HFFc6 (cell line): ENCODE measurements around the gene STIM2. TPM values are rescaled to one million over a fixed set of nuclear protein-coding genes. Genes with fewer than 3 reads are reported as not detected.
"Not testable (repeated sequence)": the region's sequence is repeated elsewhere in the genome, so short reads cannot be mapped to it uniquely, and the experiment has no call there.

Experiments used
- DNase-seq: peaks from one replicate; pipeline ENCODE4 v3.0.0-alpha.2; 2018
- H3K27ac Mint-ChIP-seq: 2 replicates; pipeline ENCODE4 v1.8.0; 2020; ENCODE audit warnings: mild to moderate bottlenecking, mixed read lengths
- H3K27me3 Mint-ChIP-seq: 2 replicates; pipeline ENCODE4 v1.8.0; 2021; ENCODE audit warnings: mild to moderate bottlenecking, moderate library complexity, mixed read lengths; ENCODE audit not compliant: insufficient read depth
- H3K36me3 Mint-ChIP-seq: 2 replicates; pipeline ENCODE4 v1.8.0; 2021; ENCODE audit warnings: low read depth, mixed read lengths
- H3K4me1 Mint-ChIP-seq: 2 replicates; pipeline ENCODE4 v1.8.0; 2020; ENCODE audit warnings: low read depth, mixed read lengths
- H3K4me3 Mint-ChIP-seq: 2 replicates; pipeline ENCODE4 v1.8.0; 2020; ENCODE audit warnings: mild to moderate bottlenecking, moderate library complexity, mixed read lengths
- H3K9me3 Mint-ChIP-seq: 2 replicates; pipeline ENCODE4 v1.8.0; 2020; ENCODE audit warnings: mild to moderate bottlenecking, mixed read lengths
- total RNA-seq, 6 experiments: library from RNA; stranded (reverse); fragmentation: NEBNext Ultra II Directional; extraction: Animal tissue kit (Norgen Biotek cat#: 25700); gene quantifications; 2 replicates in 1 of 6; 3 replicates in 5 of 6; pipeline ENCODE4 v1.2.3, GENCODE V29; 2021
- TF ChIP-seq, protein P1 (sequence below): fragments of 200-600 bp; sonication (generic); IDR thresholded peaks from 2 replicates; pipeline ENCODE4 v1.5.0; 2021; ENCODE audit warnings: antibody characterized with exemption, mild to moderate bottlenecking

Gene STIM2
- total RNA-seq, 6 experiments from 2014 or later, result 13.7 to 17.1 (median 16.0) TPM

DNA sequence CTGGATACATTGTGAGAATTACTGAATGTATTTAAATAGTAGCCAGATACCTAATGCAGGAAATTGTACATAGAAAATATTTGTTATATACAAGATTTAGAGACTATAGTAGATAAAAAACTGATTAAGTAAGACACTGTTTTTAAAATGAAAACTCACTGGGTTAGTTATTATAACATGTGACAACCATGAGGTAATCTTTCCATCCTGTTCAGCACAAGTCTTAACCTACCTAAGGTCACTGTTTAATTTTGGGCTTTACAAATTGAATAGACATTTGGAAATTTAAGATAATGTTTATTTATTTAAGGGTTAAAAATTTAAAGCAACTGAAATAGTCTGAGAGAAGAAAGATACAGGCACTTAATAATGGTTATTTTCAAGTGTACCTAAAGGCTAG lies 102.1 kb downstream of the STIM2 start:
- Mint-ChIP-seq H3K36me3 (no peaks in the 10 kb centered on the region), H3K4me3 (no peak overlapping the region), H3K27ac (no peak overlapping the region), H3K27me3 (no peaks in the 10 kb centered on the region), H3K9me3 (no peaks in the 10 kb centered on the region), H3K4me1 (peaks cover 18% of the 10 kb centered on the region)
- DNase-seq, result no peak
- TF ChIP-seq, protein P1, sequence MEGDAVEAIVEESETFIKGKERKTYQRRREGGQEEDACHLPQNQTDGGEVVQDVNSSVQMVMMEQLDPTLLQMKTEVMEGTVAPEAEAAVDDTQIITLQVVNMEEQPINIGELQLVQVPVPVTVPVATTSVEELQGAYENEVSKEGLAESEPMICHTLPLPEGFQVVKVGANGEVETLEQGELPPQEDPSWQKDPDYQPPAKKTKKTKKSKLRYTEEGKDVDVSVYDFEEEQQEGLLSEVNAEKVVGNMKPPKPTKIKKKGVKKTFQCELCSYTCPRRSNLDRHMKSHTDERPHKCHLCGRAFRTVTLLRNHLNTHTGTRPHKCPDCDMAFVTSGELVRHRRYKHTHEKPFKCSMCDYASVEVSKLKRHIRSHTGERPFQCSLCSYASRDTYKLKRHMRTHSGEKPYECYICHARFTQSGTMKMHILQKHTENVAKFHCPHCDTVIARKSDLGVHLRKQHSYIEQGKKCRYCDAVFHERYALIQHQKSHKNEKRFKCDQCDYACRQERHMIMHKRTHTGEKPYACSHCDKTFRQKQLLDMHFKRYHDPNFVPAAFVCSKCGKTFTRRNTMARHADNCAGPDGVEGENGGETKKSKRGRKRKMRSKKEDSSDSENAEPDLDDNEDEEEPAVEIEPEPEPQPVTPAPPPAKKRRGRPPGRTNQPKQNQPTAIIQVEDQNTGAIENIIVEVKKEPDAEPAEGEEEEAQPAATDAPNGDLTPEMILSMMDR, result no peak

DNA sequence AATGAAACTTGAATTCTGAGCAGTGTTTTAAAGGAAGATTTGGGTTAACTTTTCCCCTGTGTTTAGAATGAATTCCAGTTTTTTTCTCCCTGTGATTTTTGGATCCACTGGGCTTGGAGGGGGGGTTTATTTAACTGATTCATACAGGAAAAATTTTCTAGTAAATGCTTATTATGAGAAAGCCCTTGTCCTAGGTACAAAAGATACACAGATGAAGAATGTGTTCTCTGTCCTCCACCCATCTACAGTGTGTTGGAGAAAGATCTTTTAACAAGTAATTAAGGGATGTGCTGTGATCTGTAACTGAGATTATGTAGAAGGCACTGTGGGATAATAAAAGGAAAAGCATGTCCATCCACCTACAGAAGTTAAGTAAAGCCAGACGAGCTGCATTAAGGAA lies 103.9 kb downstream of the STIM2 start:
- peak overlapping the region; percentile 12 for H3K27ac Mint-ChIP-seq
- H3K4me1 Mint-ChIP-seq, result peaks cover 18% of the 10 kb centered on the region
- no peak for DNase-seq

DNA sequence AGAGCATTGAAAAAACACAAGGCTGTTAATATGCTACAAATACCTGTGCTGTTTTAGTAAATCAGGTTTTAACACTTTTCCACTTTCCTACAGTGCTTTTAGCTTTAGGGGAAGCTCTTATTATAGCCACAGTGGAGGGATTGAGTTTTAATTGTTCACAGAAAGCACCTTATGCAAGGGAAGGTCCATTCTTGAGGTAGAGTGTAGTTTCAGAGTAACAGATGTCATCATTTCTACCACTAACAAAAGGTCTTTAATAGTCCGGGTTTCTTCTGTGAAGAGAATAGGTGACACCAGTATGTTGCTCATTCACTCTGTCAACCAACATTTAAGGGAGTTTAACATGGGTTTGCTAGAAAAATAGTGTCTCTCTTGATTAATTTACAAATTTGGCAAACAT lies 104.4 kb downstream of the STIM2 start:
- H3K9me3 Mint-ChIP-seq, result no peaks in the 10 kb centered on the region
- no peaks in the 10 kb centered on the region for H3K27me3 Mint-ChIP-seq
- H3K27ac Mint-ChIP-seq, result no peak overlapping the region
- DNase-seq, result no peak
- TF ChIP-seq, protein P1, result no peak
- H3K4me3 Mint-ChIP-seq, result no peak overlapping the region
- H3K4me1 Mint-ChIP-seq, result peaks cover 18% of the 10 kb centered on the region
- no peaks in the 10 kb centered on the region for H3K36me3 Mint-ChIP-seq

More for the DNA sequence above, 103.9 kb downstream of the STIM2 start:
- Mint-ChIP-seq H3K36me3 (no peaks in the 10 kb centered on the region), H3K9me3 (no peaks in the 10 kb centered on the region), H3K27me3 (no peaks in the 10 kb centered on the region), H3K4me3 (peak overlapping the region; percentile 20; the same call in 1 of the 2 replicates)
- TF ChIP-seq, protein P1, result no peak

DNA sequence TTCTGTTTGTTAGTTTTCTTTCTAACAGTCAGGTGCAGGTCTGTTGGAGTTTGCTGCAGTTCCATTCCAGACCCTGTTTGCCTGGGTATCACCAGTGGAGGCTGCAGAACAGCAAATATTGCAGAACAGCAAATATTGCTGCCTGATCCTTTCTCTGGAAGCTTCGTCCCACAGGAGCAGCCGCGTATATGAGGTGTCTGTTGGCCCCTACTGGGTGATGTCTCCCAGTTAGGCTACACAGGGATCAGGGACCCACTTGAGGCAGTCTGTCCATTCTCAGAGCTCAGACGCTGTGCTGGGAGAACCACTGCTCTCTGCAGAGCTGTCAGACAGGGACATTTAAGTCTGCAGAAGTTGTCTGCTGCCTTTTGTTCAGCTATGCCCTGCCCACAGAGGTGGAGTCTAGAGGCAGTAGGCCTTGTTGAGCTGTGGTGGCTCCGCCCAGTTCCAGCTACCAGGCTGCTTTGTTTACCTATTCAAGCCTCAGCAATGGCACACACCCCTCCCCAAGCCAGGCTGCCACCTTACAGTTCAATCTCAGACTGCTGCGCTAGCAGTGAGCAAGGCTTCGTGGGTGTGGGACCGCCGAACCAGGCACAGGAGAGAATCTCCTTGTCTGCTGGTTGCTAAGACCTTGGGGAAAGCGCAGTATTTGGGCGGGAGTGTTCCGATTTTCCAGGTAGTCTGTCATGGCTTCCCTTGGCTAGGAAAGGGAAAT lies 115.0 kb downstream of the STIM2 start:
- H3K4me1 Mint-ChIP-seq, H3K27me3 Mint-ChIP-seq, H3K27ac Mint-ChIP-seq, H3K4me3 Mint-ChIP-seq, DNase-seq, H3K9me3 Mint-ChIP-seq, H3K36me3 Mint-ChIP-seq: not testable (repeated sequence)

DNA sequence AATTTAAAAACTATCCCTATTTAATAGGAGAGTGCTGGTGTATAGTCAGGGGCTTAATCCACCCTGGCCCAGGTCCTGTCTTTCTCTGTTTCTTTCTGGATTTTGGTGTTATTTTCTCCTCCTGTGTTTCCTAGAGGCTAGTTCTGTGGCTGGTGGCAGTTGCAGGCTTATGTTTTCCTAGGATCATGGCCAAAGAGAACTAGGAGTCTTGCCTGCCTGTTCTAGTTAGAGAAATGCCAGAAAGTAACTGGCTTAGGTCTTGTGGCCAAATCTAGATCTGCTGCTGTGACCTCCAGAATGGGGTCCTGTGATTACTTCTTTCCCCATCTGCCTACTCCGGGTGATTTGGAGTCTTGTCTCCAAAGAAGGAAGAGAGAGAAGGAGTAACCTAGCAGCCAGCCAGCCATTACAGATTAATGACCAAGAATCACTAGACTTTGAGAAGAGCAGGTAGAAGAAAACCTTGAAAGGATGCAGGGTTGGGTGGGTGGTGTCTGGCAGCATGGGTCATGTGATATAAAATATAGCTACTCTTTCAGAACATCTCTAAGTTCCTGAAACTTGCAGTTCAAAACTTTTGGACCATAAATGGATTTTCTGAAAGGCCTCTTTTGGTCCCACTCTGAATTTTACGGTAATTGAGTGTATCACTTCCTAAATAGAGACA lies 117.9 kb downstream of the STIM2 start:
- H3K9me3 Mint-ChIP-seq, result no peaks in the 10 kb centered on the region
- no peak overlapping the region for H3K27ac Mint-ChIP-seq
- DNase-seq, result no peak
- no peaks in the 10 kb centered on the region for H3K27me3 Mint-ChIP-seq
- TF ChIP-seq, protein P1, result no peak
- no peak overlapping the region for H3K4me3 Mint-ChIP-seq
- no peaks in the 10 kb centered on the region; the same call in 1 of the 2 replicates for H3K4me1 Mint-ChIP-seq
- H3K36me3 Mint-ChIP-seq, result no peaks in the 10 kb centered on the region

DNA sequence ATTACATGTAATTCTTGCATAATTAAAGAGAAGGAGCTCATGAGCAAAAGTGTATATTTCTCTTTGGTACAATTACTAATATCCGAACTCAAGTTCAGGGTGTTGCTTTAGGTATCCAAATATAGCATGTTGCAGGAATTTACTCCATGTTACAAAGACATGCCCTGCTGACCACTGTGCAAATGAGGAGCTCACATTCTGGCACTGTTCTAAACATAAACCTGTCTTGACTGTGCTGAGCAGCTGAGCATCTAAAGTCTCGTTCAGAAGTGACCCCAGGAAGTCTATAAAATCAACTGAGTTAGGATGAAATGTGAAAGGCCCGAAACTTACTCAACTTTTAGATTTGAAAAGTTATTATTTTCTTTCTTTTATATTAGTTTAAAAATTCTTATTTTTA lies 124.3 kb downstream of the STIM2 start:
- Mint-ChIP-seq H3K36me3 (no peaks in the 10 kb centered on the region), H3K27me3 (no peaks in the 10 kb centered on the region)
- no peak for DNase-seq

More for the DNA sequence above, 124.3 kb downstream of the STIM2 start:
- Mint-ChIP-seq H3K9me3 (no peaks in the 10 kb centered on the region), H3K4me3 (no peak overlapping the region), H3K27ac (no peak overlapping the region), H3K4me1 (peaks cover 12% of the 10 kb centered on the region)
- TF ChIP-seq, protein P1, result no peak
